Liver (tissue), 9 donors: ENCODE data around the gene PNMT. TPM values are rescaled to one million over a fixed set of nuclear protein-coding genes. Genes with fewer than 3 reads are reported as not detected.

ENCODE experiments used
- DNase-seq: peaks from one replicate; pipeline ENCODE4 v3.0.0-alpha.2; 2017; ENCODE audit warnings: low spot score
- H3K27ac ChIP-seq, 2 donors: one replicate each; pipeline ENCODE4 v1.7.0; 2013; ENCODE audit warnings: inconsistent platforms in 2 of 2, low read length in 2 of 2, control low read depth in 1 of 2, low read depth in 1 of 2, mild to moderate bottlenecking in 1 of 2
- H3K27me3 ChIP-seq, 4 donors: one replicate each; pipeline versions ENCODE4 v1.6.1 to v1.7.0; 2013; ENCODE audit warnings: low read length in 3 of 4, inconsistent platforms in 1 of 4, mild to moderate bottlenecking in 1 of 4, moderate library complexity in 1 of 4; ENCODE audit not compliant: control insufficient read depth in 4 of 4, insufficient read depth in 4 of 4
- H3K36me3 ChIP-seq, 4 donors: one replicate each; pipeline versions ENCODE4 v1.6.1 to v1.7.0; 2013; ENCODE audit warnings: low read length in 3 of 4, mild to moderate bottlenecking in 3 of 4, low read depth in 1 of 4, moderate library complexity in 1 of 4; ENCODE audit not compliant: control insufficient read depth in 4 of 4, insufficient read depth in 3 of 4
- H3K4me1 ChIP-seq, 4 donors: one replicate each; pipeline versions ENCODE4 v1.6.1 to v1.7.0; 2013; ENCODE audit warnings: low read length in 3 of 4, mild to moderate bottlenecking in 3 of 4, moderate library complexity in 1 of 4; ENCODE audit not compliant: control insufficient read depth in 4 of 4, insufficient read depth in 4 of 4
- H3K4me3 ChIP-seq, 3 donors: one replicate each; pipeline versions ENCODE4 v1.6.1 to v1.7.0; 2013; ENCODE audit warnings: low read length in 3 of 3, control low read depth in 1 of 3, low read depth in 1 of 3, mild to moderate bottlenecking in 1 of 3
- H3K9ac ChIP-seq, 2 donors: one replicate each; pipeline ENCODE4 v1.7.0; 2013; ENCODE audit warnings: low read length in 2 of 2, mild to moderate bottlenecking in 2 of 2, moderate library complexity in 2 of 2, control low read depth in 1 of 2, low read depth in 1 of 2
- H3K9me3 ChIP-seq, 4 donors: one replicate each; pipeline versions ENCODE4 v1.6.1 to v1.7.0; 2013; ENCODE audit warnings: low read length in 3 of 4; ENCODE audit not compliant: control insufficient read depth in 4 of 4
- EGR1 ChIP-seq, 2 donors: IDR thresholded peaks; 2 replicates each; pipeline ENCODE4 v1.6.1; 2016 to 2018; ENCODE audit warnings: antibody characterized with exemption in 2 of 2, low read depth in 2 of 2
- FOXA1 ChIP-seq: IDR thresholded peaks from 2 replicates; pipeline ENCODE4 v1.6.1; 2016; ENCODE audit warnings: antibody characterized with exemption
- FOXA2 ChIP-seq: IDR thresholded peaks from 2 replicates; pipeline ENCODE4 v1.6.1; 2016; ENCODE audit warnings: antibody characterized with exemption
- GABPA ChIP-seq, 2 donors: IDR thresholded peaks in 1 of 2; conservative IDR thresholded peaks in 1 of 2; 2 replicates each; pipeline ENCODE4 v1.6.1; 2016; ENCODE audit warnings: antibody characterized with exemption in 2 of 2, mild to moderate bottlenecking in 1 of 2, moderate library complexity in 1 of 2
- HNF4A ChIP-seq, 2 donors: conservative IDR thresholded peaks; 2 replicates each; pipeline ENCODE4 v1.6.1; 2016; ENCODE audit warnings: antibody characterized with exemption in 2 of 2, mild to moderate bottlenecking in 2 of 2
- HNF4G ChIP-seq: IDR thresholded peaks from 2 replicates; pipeline ENCODE4 v1.6.1; 2016; ENCODE audit warnings: antibody characterized with exemption
- JUND ChIP-seq, 2 donors: IDR thresholded peaks; 2 replicates each; pipeline ENCODE4 v1.6.1; 2016; ENCODE audit warnings: antibody characterized with exemption in 2 of 2
- RAD21 ChIP-seq, 2 donors: IDR thresholded peaks; 2 replicates each; pipeline ENCODE4 v1.6.1; 2016; ENCODE audit warnings: antibody characterized with exemption in 2 of 2, mild to moderate bottlenecking in 2 of 2
- RXRA ChIP-seq, 2 donors: IDR thresholded peaks; 2 replicates each; pipeline ENCODE4 v1.6.1; 2017 to 2018; ENCODE audit warnings: antibody characterized with exemption in 2 of 2, mild to moderate bottlenecking in 1 of 2
- SP1 ChIP-seq: IDR thresholded peaks from 2 replicates; pipeline ENCODE4 v1.6.1; 2018; ENCODE audit warnings: antibody characterized with exemption, mild to moderate bottlenecking
- YY1 ChIP-seq: IDR thresholded peaks from 2 replicates; pipeline ENCODE4 v1.6.1; 2016; ENCODE audit warnings: antibody characterized with exemption, mild to moderate bottlenecking
- WGBS: extraction: QIAGEN DNeasy Blood & Tissue Kit; methylation state at CpG from one replicate; pipeline ENCODE4 v1.1.7; 2013; 5-methylcytosine and 5-hydroxymethylcytosine counted together
- polyA plus RNA-seq, 2 donors: library from polyadenylated mRNA; stranded (reverse) in 1 of 2; unstranded in 1 of 2; fragments of 200-250 nt in 1 of 2; fragments of >200 nt in 1 of 2; fragmentation: Nextera tagmentation in 1 of 2; extraction: Ambion mirVana in 1 of 2; gene quantifications; one replicate each; pipeline versions ENCODE4 v1.2.1 to v1.2.3, GENCODE V29; 2013 to 2015
- total RNA-seq, 2 donors: library from RNA; depleted of rRNA; stranded (reverse); fragments of >200 nt; gene quantifications; one replicate each; pipeline ENCODE4 v1.2.3, GENCODE V29; 2014
- TF ChIP-seq, protein P1 (sequence below): IDR thresholded peaks from 2 replicates; pipeline ENCODE4 v1.6.1; 2016; ENCODE audit warnings: antibody characterized with exemption
- TF ChIP-seq, protein P2 (sequence below): fragments of 150-350 bp; IDR thresholded peaks from 2 replicates; pipeline ENCODE4 v1.5.1; 2017; ENCODE audit warnings: improper control_type of control experiment, low read depth, low read length; ENCODE audit not compliant: missing input control
- TF ChIP-seq, protein P3 (sequence below): IDR thresholded peaks from 2 replicates; pipeline ENCODE4 v1.6.1; 2016; ENCODE audit warnings: antibody characterized with exemption
- TF ChIP-seq, protein P4 (sequence below): IDR thresholded peaks from 2 replicates; pipeline ENCODE4 v1.6.1; 2016; ENCODE audit warnings: antibody characterized with exemption, mild to moderate bottlenecking
- donor health status: healthy.
- donor health status: healthy.
- donor health status: healthy.
- donor health status: healthy.
- donor health status: healthy.

PNMT gene
- total and polyA plus RNA-seq, 4 donors, result 0.20 to 8.6 (median 0.26) TPM; not detected in 1

DNA sequence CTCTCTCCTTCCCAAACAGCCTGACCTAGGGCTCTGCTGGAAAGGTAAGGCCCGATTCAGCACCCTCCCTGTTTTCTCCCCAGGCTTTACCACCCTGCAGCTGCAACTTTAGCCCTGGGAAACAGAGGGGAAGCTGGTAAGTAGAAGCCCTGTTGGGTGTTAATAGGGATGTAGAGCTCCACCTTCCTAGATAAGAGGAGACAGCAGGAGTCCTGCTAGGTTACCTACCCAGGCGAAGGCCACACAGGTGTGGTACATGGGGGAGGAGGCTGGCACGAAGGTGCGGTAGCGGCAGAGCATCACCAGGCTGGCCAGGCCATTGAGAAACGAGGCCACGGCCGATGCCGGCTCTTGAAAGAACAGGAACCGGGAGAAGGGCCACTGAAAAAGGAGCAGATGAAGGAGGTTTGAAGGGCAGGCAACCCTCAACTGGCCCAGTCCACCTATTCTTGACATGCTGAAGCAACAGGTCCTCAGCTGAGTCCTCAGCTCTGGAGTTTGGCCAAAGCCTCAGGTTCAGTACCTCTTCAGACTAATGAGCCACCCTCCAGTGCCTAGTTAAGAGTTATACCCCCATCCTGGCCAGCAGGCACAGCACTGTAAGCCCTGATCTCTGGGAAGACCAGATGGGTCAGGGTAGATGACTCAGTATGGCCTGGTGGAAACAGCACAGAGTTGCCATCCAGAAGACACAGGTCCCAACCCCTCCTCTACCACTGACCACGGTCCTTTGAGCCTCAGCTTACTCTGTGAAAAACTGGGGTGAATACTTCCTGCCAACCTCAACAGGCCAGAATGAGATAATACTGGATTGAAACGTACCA is 16.3 kb downstream of the PNMT start:
- TF ChIP-seq FOXA1, result no peak
- no peak for TF ChIP-seq RAD21 (IDR thresholded peaks at IDR 0.05)
- no peak for TF ChIP-seq EGR1 (IDR thresholded peaks at IDR 0.05; ENCODE audit: low read depth in 2 of 2)
- TF ChIP-seq, protein P1, sequence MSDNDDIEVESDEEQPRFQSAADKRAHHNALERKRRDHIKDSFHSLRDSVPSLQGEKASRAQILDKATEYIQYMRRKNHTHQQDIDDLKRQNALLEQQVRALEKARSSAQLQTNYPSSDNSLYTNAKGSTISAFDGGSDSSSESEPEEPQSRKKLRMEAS, result no peak
- TF ChIP-seq, protein P2, sequence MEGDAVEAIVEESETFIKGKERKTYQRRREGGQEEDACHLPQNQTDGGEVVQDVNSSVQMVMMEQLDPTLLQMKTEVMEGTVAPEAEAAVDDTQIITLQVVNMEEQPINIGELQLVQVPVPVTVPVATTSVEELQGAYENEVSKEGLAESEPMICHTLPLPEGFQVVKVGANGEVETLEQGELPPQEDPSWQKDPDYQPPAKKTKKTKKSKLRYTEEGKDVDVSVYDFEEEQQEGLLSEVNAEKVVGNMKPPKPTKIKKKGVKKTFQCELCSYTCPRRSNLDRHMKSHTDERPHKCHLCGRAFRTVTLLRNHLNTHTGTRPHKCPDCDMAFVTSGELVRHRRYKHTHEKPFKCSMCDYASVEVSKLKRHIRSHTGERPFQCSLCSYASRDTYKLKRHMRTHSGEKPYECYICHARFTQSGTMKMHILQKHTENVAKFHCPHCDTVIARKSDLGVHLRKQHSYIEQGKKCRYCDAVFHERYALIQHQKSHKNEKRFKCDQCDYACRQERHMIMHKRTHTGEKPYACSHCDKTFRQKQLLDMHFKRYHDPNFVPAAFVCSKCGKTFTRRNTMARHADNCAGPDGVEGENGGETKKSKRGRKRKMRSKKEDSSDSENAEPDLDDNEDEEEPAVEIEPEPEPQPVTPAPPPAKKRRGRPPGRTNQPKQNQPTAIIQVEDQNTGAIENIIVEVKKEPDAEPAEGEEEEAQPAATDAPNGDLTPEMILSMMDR, result no peak
- TF ChIP-seq, protein P3, sequence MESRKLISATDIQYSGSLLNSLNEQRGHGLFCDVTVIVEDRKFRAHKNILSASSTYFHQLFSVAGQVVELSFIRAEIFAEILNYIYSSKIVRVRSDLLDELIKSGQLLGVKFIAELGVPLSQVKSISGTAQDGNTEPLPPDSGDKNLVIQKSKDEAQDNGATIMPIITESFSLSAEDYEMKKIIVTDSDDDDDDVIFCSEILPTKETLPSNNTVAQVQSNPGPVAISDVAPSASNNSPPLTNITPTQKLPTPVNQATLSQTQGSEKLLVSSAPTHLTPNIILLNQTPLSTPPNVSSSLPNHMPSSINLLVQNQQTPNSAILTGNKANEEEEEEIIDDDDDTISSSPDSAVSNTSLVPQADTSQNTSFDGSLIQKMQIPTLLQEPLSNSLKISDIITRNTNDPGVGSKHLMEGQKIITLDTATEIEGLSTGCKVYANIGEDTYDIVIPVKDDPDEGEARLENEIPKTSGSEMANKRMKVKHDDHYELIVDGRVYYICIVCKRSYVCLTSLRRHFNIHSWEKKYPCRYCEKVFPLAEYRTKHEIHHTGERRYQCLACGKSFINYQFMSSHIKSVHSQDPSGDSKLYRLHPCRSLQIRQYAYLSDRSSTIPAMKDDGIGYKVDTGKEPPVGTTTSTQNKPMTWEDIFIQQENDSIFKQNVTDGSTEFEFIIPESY, result no peak
- TF ChIP-seq SP1, result no peak
- TF ChIP-seq JUND (IDR thresholded peaks at IDR 0.05), result no peak
- no peak for TF ChIP-seq FOXA2
- TF ChIP-seq, protein P4, sequence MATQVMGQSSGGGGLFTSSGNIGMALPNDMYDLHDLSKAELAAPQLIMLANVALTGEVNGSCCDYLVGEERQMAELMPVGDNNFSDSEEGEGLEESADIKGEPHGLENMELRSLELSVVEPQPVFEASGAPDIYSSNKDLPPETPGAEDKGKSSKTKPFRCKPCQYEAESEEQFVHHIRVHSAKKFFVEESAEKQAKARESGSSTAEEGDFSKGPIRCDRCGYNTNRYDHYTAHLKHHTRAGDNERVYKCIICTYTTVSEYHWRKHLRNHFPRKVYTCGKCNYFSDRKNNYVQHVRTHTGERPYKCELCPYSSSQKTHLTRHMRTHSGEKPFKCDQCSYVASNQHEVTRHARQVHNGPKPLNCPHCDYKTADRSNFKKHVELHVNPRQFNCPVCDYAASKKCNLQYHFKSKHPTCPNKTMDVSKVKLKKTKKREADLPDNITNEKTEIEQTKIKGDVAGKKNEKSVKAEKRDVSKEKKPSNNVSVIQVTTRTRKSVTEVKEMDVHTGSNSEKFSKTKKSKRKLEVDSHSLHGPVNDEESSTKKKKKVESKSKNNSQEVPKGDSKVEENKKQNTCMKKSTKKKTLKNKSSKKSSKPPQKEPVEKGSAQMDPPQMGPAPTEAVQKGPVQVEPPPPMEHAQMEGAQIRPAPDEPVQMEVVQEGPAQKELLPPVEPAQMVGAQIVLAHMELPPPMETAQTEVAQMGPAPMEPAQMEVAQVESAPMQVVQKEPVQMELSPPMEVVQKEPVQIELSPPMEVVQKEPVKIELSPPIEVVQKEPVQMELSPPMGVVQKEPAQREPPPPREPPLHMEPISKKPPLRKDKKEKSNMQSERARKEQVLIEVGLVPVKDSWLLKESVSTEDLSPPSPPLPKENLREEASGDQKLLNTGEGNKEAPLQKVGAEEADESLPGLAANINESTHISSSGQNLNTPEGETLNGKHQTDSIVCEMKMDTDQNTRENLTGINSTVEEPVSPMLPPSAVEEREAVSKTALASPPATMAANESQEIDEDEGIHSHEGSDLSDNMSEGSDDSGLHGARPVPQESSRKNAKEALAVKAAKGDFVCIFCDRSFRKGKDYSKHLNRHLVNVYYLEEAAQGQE, result no peak
- TF ChIP-seq GABPA (IDR thresholded peaks at IDR 0.05 in 1 of 2, conservative IDR thresholded peaks at IDR 0.05 in 1 of 2), result no peak
- no peak for TF ChIP-seq YY1
- H3K27me3 ChIP-seq, result no peaks in the 10 kb centered on the region
- no peak overlapping the region for H3K4me3 ChIP-seq
- DNase-seq, result no peak
- H3K4me1 ChIP-seq, result peaks cover 3 to 25% (median 20%) of the 10 kb centered on the region in 4 donors
- peaks cover 0 to 14% (median 4%) of the 10 kb centered on the region in 4 donors for H3K36me3 ChIP-seq
- WGBS, result 96% methylated on average over 12 of the region's 12 CpGs
- H3K9me3 ChIP-seq, result no peaks in the 10 kb centered on the region
- no peak overlapping the region for H3K27ac ChIP-seq
- no peak overlapping the region for H3K9ac ChIP-seq

DNA sequence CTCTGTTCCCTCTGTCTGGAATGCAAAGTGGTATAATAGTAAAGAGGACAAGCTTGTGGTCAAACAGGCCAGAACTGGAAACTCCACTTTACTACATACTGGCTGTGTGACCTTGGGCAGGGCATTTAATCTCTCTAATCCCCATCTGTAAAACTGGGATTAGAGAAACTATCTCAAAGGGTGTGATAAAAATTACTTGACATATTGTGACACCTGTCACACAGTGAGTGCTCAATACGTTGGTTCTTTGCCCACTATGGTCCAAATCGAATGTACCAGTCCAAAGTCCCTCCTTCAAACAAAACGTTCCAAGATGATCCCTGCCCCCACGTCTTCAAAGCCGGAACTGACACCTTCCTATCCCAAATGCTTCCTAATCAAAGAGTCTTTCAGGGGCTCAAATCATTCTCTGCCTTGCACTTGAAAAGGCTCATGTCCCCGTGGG is 18.9 kb downstream of the PNMT start:
- no peaks in the 10 kb centered on the region for H3K27me3 ChIP-seq
- WGBS, result 22% methylated on average over 6 of the region's 6 CpGs
- peak overlapping the region; percentile 77 to 99 (median 81) for H3K4me3 ChIP-seq
- H3K9me3 ChIP-seq, result no peaks in the 10 kb centered on the region
- H3K4me1 ChIP-seq, result peaks cover 3 to 25% (median 19%) of the 10 kb centered on the region in 4 donors
- H3K9ac ChIP-seq, result peak overlapping the region in 1 of 2 donors; percentile 93
- H3K27ac ChIP-seq, result peak overlapping the region; percentile 98
- TF ChIP-seq SP1 (peak; percentile 33), JUND (IDR thresholded peaks at IDR 0.05) (peak; percentile 23 to 68), HNF4G (peak; percentile 63), HNF4A (conservative IDR thresholded peaks at IDR 0.05) (peak; percentile 91 to 93), EGR1 (IDR thresholded peaks at IDR 0.05; ENCODE audit: low read depth in 2 of 2) (no peak), RXRA (IDR thresholded peaks at IDR 0.05) (peak; percentile 57 to 66)
- TF ChIP-seq, protein P3, result no peak
- TF ChIP-seq, protein P1, result peak; percentile 46
- H3K36me3 ChIP-seq, result peaks cover 0 to 14% (median 5%) of the 10 kb centered on the region in 4 donors
- no peak for DNase-seq
